NCI-H345 treated with DMSO at 0.1 percent for 48 hours (cell line): Measurements from ENCODE around the gene TP53AIP1.

Experiments used
- DNase-seq: peaks from one replicate; lab custom pipeline; 2025; ENCODE audit not compliant: unreplicated experiment; lab: John Stamatoyannopoulos, UW

TP53AIP1 gene

DNA sequence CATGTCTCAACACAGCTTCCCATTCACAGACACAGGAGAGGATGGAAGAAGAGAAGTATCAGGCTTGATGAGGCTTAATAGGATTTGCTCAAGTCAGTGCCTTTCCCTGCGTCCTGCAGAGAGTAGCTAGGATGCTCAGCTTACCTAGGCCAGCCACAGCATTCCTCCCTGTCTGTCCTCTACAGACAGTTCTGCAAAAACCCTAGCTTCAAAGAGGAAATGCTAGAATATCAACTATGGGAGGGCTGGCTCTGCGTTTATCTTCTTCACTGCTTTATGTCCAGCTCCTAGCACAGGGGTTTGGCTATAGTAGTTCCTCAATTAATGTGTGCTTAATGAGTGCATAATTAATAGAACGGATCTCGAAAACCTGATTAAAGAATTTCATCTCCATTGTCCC, 35.1 kb downstream of the TP53AIP1 start:
- no peak for DNase-seq

DNA sequence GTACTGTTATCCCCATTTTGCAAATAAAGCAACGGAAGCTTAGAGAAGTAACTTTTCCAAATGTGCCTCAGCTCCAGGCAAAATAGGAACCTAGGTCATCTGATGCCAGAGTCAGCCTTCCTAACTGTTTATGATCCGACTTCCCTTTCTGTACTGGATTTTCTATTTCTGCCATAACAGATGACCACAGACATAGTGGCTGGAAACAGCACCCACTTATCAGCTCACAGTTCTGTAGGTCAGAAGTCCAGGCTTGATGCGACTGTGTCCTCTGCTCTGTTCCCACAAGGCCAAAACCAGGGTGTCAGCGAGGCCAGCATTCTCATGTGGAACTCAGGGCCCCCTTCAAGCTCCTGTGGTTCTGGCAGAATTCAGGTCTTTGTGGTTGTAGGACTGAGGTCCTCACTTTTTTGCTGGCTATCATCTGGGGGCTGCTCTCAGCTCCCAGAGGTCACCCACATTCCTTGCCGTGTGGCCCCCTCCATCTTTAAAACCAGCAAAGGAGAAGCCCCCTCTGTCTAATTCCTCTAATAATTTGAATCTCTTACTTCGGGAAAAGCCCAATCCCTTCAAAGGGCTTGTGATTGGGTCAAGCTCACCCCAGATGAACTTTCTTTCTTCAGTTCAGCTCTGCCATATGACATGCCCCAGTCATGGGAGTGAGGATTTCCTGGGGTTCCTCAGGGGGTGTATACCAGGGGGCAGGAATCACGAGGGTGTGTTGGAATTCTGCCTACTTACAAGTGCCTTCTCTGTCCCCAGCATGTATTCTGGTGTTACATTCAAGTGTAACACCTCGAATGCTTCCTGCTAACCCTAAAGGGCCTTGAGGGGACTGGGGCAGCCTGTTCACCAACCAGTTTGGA, 36.3 kb downstream of the TP53AIP1 start:
- DNase-seq: no peak

DNA sequence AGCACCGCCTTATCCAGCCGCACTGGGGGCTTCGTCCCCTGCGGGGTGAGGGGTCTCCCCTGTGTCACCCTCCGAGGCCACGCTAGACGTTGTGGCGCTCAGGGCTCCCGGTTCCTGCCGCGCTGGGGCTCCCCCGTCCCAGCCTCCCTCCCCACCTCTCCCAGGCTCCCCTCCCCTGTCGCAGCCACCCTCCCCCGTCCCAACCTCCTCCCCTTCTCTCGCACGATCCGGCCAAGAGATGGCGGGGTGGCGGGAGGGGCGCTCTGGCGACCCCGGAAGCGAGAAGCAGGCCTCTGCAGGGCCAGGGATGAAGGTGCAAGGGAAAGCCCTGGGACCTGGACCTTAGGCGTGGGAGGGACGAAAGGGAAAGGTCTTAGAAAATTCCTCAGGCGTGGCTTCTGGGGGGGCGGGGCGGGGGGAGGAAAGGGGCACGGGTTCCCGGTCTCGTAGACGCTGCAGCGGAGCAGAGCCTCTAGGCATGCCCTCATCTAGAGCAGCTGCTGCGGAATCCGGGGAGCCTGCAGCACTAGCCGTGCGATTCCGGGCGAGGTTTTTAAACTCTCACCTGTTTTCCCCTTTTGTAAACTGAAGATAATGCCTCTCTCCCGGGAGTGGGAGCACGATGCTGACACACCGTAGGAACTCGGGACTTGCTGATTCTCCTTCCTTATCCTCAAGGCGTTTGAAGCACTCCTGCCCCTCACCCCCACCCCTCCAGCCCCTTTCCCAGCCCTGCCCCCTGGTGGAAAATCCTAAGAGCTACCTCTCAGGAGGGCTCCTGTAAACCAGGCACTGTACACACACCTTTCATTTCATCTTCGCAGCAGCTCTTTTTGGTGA, 37.1 kb downstream of the TP53AIP1 start:
- peak; percentile 58 for DNase-seq

DNA sequence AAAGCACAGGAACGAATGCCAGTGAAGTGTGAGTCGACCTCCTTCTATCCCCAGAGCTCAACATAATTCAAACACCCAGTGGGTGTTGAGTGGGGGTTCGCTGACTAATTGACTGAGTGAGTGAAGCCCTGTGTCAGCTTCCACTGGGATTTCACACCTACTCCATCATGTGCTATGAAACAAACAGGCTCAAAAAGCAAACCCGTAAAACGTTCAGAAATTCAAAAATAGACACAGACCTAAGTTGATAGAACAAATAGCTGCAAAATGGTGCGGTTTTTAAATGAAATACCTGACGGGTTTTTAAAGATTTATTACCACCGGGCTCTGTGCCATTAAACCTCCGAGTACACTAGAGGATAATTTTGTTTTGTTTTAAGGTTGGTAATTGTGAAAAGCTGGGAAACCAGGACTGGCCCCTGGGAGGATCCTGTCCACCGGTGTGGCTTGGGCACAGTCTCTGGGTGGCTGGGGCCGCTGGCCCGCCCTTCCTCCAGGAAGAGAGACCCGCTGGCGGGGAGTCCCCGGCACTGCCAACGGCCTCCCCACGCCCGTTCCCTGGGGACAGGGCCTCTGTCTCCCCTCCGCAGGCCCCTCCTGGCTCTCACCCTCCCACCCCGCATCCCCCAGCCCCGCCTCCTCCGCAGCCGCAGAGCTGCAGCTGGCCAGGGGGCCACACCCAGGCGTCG, 37.9 kb downstream of the TP53AIP1 start:
- DNase-seq: peak; percentile 20

DNA sequence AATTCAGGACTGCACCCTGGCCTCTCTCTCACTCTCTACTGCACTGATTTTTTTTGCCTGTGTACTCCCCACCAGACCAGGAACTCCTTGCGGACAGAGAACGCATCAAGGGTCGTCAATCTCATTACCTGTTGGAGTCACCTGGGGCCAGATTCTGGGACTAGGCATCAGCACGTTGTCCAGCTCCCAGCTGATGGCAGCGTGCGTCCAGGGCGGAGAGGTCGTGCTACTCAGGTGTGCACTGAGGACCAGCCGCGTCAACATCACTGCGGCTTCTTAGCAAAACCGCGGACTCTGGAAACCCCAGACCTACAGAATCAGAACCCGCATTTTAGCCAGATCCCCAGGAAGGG, 38.4 kb downstream of the TP53AIP1 start:
- DNase-seq: no peak

DNA sequence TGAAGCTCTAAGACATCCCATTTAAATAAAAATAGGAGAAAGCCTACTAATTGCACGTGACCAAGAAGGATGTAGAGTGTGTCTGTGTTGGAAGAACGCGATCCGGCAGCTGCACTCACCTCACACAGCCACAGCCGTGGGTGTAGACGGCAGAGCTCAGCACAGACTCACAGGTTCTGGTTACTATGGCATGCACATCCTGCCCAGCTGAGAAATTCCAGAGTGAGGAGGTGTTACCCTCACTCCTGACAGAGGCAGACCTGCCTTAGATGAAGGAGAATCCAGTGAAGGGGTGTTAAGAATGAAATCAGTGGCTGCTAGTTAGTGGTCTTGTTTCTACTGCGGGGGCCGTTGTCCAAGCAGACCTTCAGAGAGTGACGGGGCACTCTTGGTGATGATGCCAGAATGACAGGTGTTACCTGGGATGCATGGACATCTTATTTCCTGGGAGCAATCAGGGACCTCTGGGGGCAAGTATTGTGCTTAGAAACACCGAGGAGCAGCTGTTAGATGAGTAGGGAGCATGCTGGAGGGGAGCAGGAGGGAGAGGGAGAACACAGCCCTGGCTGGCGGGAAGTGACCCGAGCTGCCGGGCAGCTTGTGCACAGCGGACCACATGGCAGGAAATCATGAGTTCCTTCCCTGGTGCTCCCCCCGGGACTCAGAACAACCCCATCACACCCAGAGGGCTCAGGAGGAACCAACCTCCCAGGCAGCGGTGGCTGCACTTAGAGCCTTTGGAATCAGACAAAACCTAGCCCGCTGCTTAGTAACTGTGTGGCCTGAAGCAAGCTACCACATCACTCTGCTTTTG, 39.2 kb downstream of the TP53AIP1 start:
- DNase-seq: no peak

GRCh38 chr11:128902515-128903066, 40.1 kb downstream of the TP53AIP1 start:
- DNase-seq: no peak

DNA sequence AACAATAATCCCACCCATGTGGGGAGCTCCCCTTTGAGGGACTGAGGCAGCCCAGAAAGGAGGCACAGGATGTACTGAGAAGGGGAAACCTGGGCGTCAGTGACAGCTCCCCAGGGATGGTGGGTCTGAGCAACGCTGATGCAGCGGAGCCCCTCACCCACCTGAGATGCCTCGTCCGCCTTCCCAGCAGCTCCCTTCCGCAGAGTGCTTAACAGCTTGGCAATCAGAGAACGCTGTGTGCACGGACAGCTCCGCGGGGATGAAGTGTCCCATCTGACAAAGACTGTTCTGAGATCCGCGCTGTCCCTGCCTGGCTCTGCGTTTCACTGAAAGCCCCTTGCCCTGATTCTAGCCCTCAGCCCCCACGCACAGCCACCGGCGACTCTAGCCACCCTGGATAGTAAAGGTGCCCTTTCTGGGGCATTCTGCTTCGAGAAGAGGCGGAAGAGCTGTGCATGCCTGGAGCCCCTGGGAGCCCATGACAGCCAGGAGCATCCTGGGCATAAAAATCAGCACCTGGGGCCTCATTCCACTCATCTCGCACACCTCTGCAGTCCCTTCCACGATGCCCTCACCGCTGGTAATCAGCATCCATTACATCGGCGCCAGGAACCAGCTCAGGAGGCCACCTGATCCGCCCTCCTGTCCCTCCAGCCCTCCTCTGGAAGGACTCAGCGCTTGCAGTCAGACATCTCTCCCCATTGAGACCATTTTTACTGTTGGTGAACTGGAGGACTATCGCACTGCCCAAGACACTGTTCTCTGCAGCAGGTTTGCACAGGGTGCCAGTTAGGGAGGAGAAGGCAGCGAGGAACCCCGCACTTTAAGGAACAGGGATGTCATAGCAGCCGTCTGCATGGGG, 40.8 kb downstream of the TP53AIP1 start:
- no peak for DNase-seq

DNA sequence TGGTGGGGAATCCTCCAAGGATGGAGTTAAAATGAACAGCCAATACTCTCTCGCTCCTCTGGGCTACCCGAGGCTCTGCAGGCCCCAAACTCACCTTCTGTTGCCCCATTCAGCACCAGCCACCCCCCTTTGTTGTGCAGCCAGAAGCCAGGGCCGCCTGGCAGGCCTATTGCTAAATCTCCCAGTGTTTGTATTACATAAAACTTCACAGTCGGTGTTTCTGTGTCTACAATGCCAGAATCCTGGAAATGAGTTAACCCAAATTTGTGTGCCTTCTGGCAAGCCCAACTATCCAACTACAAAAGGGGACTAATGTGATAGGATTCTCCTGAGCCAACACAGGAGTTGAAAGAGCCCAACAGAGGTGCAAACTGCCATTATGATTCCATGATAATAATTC, 42.2 kb downstream of the TP53AIP1 start:
- no peak for DNase-seq

- DNase-seq: no peak
Observed at GRCh38 chr11:128898580-128899344, 43.9 kb downstream of the TP53AIP1 start.

DNA sequence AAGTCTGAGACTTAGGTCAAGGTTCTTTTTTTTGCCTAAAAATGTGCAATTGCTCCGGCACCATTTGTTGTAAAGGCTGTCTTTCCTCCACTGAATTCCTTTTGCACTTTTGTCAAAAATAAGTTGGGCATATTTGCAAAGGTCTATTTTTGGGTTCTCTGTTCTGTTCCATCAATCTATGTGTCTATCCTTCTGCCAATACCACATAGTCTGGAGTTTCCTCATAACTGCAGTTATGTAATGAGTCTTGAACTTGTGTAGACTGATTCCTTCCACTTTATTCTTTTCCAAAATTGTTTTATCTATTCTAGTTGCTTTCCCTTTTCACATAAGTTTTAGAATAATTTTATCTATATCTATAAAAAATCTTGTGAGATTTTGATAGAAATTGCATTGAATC, 44.8 kb downstream of the TP53AIP1 start:
- DNase-seq: no peak

- no peak for DNase-seq
Observed at GRCh38 chr11:128896356-128896755, 46.3 kb downstream of the TP53AIP1 start.

GRCh38 chr11:128895526-128895925, 47.1 kb downstream of the TP53AIP1 start:
- DNase-seq: no peak

DNA sequence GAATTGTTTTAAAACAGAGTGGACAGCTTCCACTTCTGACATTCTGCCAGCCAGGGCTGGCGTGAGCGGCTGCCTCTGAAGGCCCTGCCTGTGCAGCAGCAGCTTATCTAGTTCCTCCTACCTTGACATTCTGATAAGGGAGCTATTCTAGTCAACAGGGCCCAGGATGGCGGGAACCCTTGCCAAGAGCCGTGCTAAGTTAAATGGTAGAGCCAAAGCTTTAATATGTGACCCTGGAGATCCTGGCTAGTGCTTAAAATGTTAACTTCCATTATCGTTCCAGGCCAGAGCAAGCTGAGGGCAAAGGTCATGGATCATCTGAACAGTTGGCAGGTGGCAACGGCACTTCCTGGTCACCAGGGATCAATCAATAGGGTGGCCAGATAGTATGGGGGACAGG, 48.0 kb downstream of the TP53AIP1 start:
- DNase-seq: no peak

- no peak for DNase-seq
Observed at GRCh38 chr11:128894286-128894681, 48.4 kb downstream of the TP53AIP1 start.

DNA sequence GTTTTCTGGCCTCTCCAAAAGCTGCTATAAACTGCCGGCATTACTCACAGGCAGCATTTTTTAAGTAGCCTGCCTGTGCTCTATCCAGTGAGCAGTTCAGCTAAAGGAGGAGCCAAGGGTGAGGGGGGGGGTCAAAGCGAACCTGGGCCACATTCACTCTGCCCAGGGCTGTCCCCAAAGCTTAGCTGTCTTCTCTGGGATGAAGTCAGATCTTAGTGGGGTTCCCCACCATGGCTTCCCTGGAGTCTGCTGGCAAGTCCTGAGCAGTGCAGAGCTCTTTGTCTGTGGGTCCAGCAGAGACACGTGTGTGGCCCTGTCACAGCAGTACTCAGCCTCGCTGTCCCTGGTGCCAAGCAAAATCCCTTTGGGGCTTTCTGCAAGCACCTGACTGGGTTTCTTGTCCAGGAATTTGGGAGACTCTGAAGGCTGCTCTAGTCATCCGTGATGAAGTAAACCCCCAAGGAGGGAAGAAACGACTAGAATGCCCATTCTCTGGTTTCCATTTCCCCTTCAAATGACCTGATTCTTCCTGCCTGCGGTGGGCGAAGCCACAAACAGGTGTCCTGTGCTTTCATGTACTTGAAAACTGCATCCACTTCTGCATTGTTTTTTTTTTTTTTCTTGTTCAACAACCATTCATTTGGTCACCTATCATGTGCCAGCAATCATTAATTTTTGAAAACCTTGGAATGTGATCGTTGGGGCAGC, 48.9 kb downstream of the TP53AIP1 start:
- DNase-seq: no peak

GRCh38 chr11:128892866-128893565, 49.7 kb downstream of the TP53AIP1 start:
- DNase-seq: no peak
